ENCODE data around the gene SERPINI1. TPM values are rescaled to one million over a fixed set of nuclear protein-coding genes. Genes with fewer than 3 reads are reported as not detected.

SERPINI1 gene
- total RNA-seq, 6 experiments from 2014 or later: 2.2 to 6.2 (median 2.6) TPM

DNA sequence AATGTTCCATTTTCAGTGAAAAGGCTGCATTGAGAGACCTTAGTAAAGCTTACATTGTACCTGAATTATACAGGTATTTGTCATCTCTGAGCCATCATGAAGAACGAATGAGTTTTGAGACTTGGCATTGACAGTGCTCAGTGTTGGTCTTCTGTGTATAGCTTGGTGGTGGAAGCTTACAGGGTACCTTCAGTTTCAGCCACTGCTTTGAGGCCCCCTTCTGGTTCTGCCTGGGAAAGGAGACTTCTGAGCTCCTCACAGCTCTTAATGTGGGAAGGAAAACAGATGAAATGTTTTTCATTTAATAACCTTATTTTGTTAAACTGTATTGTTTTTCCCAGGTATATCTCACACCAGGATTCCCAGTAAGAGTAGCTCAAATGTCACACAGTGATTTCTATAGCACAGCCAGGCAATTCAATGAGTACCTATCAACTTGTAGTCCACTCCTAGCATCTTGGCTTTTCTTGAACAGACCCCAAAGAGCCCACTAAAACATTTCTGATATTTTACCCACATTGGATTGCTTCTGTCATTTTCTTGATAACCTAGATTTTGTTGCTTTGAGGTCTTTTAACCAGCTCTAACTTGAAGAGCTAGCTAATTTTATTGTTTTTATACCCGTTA lies 5.6 kb downstream of the SERPINI1 start:
- Mint-ChIP-seq H3K36me3 (ENCODE audit: low read depth) (no peaks in the 10 kb centered on the region), H3K4me1 (ENCODE audit: low read depth) (no peaks in the 10 kb centered on the region), H3K9me3 (no peaks in the 10 kb centered on the region), H3K27me3 (ENCODE audit: insufficient read depth) (no peaks in the 10 kb centered on the region), H3K4me3 (no peak overlapping the region), H3K27ac (no peak overlapping the region)
- TF ChIP-seq, protein P1, sequence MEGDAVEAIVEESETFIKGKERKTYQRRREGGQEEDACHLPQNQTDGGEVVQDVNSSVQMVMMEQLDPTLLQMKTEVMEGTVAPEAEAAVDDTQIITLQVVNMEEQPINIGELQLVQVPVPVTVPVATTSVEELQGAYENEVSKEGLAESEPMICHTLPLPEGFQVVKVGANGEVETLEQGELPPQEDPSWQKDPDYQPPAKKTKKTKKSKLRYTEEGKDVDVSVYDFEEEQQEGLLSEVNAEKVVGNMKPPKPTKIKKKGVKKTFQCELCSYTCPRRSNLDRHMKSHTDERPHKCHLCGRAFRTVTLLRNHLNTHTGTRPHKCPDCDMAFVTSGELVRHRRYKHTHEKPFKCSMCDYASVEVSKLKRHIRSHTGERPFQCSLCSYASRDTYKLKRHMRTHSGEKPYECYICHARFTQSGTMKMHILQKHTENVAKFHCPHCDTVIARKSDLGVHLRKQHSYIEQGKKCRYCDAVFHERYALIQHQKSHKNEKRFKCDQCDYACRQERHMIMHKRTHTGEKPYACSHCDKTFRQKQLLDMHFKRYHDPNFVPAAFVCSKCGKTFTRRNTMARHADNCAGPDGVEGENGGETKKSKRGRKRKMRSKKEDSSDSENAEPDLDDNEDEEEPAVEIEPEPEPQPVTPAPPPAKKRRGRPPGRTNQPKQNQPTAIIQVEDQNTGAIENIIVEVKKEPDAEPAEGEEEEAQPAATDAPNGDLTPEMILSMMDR (IDR thresholded peaks at IDR 0.05): peak; percentile 59
- peak; percentile 20 for DNase-seq

DNA sequence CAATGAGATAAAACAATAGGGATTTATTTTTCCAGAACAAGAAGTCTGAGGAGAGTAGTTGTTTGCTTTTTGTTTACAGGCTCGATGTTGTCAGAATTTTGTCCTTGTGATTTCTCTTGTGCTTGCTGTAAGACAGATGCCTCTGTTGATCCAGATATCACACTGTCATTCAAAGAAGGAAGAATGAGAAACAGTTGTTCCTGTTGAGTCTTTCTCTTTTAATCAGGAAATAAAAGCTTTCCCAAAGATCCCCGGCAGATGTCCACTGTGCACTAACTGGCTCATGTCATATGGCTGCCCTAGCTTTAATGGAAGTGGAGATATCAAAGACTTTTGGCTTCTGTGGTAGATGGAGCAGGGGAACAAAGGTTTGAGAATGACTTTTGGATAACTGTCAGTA lies 6.8 kb downstream of the SERPINI1 start:
- no peaks in the 10 kb centered on the region for H3K36me3 Mint-ChIP-seq (ENCODE audit: low read depth)
- TF ChIP-seq, protein P1 (IDR thresholded peaks at IDR 0.05): no peak
- H3K27ac Mint-ChIP-seq: no peak overlapping the region
- no peaks in the 10 kb centered on the region for H3K27me3 Mint-ChIP-seq (ENCODE audit: insufficient read depth)
- DNase-seq: no peak
- H3K4me1 Mint-ChIP-seq (ENCODE audit: low read depth): no peaks in the 10 kb centered on the region
- H3K4me3 Mint-ChIP-seq: no peak overlapping the region
- no peaks in the 10 kb centered on the region for H3K9me3 Mint-ChIP-seq

DNA sequence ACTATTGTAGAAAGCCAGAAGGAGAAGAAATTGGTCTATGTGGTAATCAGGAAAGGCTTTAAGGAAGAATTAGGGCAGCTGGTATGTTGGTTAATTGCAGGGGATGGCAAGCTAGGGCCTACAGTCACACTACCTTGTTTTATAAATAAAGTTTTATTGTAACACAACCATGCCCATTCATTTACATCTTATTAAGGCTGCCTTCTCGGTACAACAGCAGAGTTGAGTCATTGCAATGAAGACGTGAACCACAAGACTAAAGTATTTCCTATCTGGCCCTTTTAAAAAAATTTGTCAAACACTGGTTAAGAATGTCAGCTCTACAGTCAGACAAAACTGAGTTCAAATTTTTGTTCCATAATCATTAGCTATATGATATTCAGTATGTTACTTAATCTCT lies 8.3 kb downstream of the SERPINI1 start:
- Mint-ChIP-seq H3K27me3 (ENCODE audit: insufficient read depth) (no peaks in the 10 kb centered on the region), H3K27ac (no peak overlapping the region), H3K9me3 (no peaks in the 10 kb centered on the region), H3K36me3 (ENCODE audit: low read depth) (no peaks in the 10 kb centered on the region), H3K4me1 (ENCODE audit: low read depth) (no peaks in the 10 kb centered on the region), H3K4me3 (no peak overlapping the region)
- TF ChIP-seq, protein P1 (IDR thresholded peaks at IDR 0.05): no peak
- peak; percentile 2 for DNase-seq

DNA sequence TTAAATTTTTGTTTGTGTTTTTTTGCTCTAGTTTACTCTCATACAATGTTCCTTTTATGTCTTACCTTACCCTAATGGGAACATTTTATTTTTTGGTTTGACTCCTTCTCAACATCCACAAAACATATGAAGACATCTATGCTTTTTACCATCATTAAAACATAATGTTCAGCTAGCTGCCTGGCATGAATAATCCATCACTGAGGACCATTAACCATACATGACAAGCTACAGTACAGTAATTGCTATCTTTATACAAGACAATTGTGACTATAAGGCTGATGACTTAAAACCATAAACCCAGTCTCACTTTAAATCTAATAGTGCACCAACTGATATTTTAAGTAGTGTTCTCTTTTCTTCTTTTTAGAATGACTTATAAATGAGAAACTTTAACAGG lies 13.7 kb downstream of the SERPINI1 start:
- H3K27ac Mint-ChIP-seq: no peak overlapping the region
- DNase-seq: no peak
- no peaks in the 10 kb centered on the region for H3K4me1 Mint-ChIP-seq (ENCODE audit: low read depth)
- TF ChIP-seq, protein P1 (IDR thresholded peaks at IDR 0.05): no peak
- no peak overlapping the region for H3K4me3 Mint-ChIP-seq
- no peaks in the 10 kb centered on the region for H3K36me3 Mint-ChIP-seq (ENCODE audit: low read depth)
- no peaks in the 10 kb centered on the region for H3K9me3 Mint-ChIP-seq
- H3K27me3 Mint-ChIP-seq (ENCODE audit: insufficient read depth): no peaks in the 10 kb centered on the region; the same call in 1 of the 2 replicates

DNA sequence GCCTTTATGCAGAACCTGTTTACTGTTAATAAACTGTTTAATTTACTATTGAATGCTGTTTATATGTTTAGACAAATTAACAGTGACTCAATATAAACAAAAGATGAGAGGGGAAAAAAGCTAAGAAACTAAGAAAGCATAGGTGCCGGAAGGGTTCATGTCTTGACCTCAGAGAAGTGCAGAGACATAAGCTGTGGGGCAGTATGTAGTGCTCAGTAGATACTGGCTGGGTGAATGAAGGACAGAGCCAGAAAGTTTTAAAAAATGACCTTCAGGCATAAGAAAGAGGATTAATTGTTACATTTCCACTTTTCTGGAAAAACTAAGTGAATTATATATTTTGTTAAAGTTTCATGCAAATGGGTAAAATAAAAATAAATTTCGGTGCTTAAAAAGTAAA lies 14.2 kb downstream of the SERPINI1 start:
- DNase-seq: no peak
- Mint-ChIP-seq H3K9me3 (no peaks in the 10 kb centered on the region), H3K36me3 (ENCODE audit: low read depth) (no peaks in the 10 kb centered on the region), H3K27ac (no peak overlapping the region), H3K4me1 (ENCODE audit: low read depth) (no peaks in the 10 kb centered on the region), H3K4me3 (no peak overlapping the region), H3K27me3 (ENCODE audit: insufficient read depth) (no peaks in the 10 kb centered on the region; the same call in 1 of the 2 replicates)
- TF ChIP-seq, protein P1 (IDR thresholded peaks at IDR 0.05): no peak

Measured in HFFc6 (cell line).